ENCODE results near the gene ITPRID2.
"Not testable (repeated sequence)": the region's sequence is repeated elsewhere in the genome, so short reads cannot be mapped to it uniquely, and the experiment has no call there.

ITPRID2 gene

GRCh38 chr2:181916726-181917718 is 25.5 kb downstream of the ITPRID2 start:
- DNase-seq (ENCODE audit: low spot score), result no peak

- DNase-seq (ENCODE audit: low spot score), result no peak
Measured at GRCh38 chr2:181918188-181918587, 26.7 kb downstream of the ITPRID2 start.

GRCh38 chr2:181923121-181923520 is 31.6 kb downstream of the ITPRID2 start:
- no peak for DNase-seq (ENCODE audit: low spot score)

- no peak for DNase-seq (ENCODE audit: low spot score)
Measured at GRCh38 chr2:181924336-181924735, 32.8 kb downstream of the ITPRID2 start.

GRCh38 chr2:181934694-181935093 is 43.2 kb downstream of the ITPRID2 start:
- DNase-seq (ENCODE audit: low spot score), result no peak

- no peak for DNase-seq (ENCODE audit: low spot score)
Measured at GRCh38 chr2:181937473-181937872, 45.9 kb downstream of the ITPRID2 start.

GRCh38 chr2:181943411-181944124 is 52.0 kb downstream of the ITPRID2 start:
- DNase-seq (ENCODE audit: low spot score), result no peak

- no peak for DNase-seq (ENCODE audit: low spot score)
Measured at GRCh38 chr2:181944164-181944913, 52.8 kb downstream of the ITPRID2 start.

GRCh38 chr2:181944914-181945291 is 53.4 kb downstream of the ITPRID2 start:
- no peak for DNase-seq (ENCODE audit: low spot score)

- DNase-seq (ENCODE audit: low spot score), result no peak
Measured at GRCh38 chr2:181946444-181947127, 55.1 kb downstream of the ITPRID2 start.

- no peak for DNase-seq (ENCODE audit: low spot score)
Measured at GRCh38 chr2:181947273-181947672, 55.7 kb downstream of the ITPRID2 start.

- no peak for DNase-seq (ENCODE audit: low spot score)
Measured at GRCh38 chr2:181948227-181948626, 56.7 kb downstream of the ITPRID2 start.

GRCh38 chr2:181949047-181949446 is 57.5 kb downstream of the ITPRID2 start:
- no peak for DNase-seq (ENCODE audit: low spot score)

GRCh38 chr2:181952404-181953226 is 61.1 kb downstream of the ITPRID2 start:
- DNase-seq (ENCODE audit: low spot score), result no peak

- DNase-seq (ENCODE audit: low spot score), result no peak
Measured at GRCh38 chr2:181953881-181954537, 62.5 kb downstream of the ITPRID2 start.

- DNase-seq (ENCODE audit: low spot score), result no peak
Measured at GRCh38 chr2:181954538-181954883, 63.0 kb downstream of the ITPRID2 start.

GRCh38 chr2:181955010-181955409 is 63.5 kb downstream of the ITPRID2 start:
- no peak for DNase-seq (ENCODE audit: low spot score)

GRCh38 chr2:181955866-181956265 is 64.3 kb downstream of the ITPRID2 start:
- not testable (repeated sequence) for DNase-seq (ENCODE audit: low spot score)

GRCh38 chr2:181957668-181958067 is 66.1 kb downstream of the ITPRID2 start:
- DNase-seq (ENCODE audit: low spot score), result no peak

GRCh38 chr2:181958726-181959125 is 67.2 kb downstream of the ITPRID2 start:
- DNase-seq (ENCODE audit: low spot score), result no peak
